Spleen (tissue), 11 donors: ENCODE measurements around the gene GARNL3. TPM values are rescaled to one million over a fixed set of nuclear protein-coding genes. Genes with fewer than 3 reads are reported as not detected.

Experiments
- DNase-seq: peaks from one replicate; pipeline ENCODE4 v3.0.0-alpha.2; 2020
- H3K27ac ChIP-seq, 8 donors: fragments of 200-600 bp; sonication (generic) in 7 of 8; 1 replicate in 4 of 8; 2 replicates in 4 of 8; pipeline versions ENCODE4 v1.5.0 to v1.8.0; 2016 to 2021; ENCODE audit warnings: inconsistent platforms in 4 of 8, mild to moderate bottlenecking in 4 of 8, moderate library complexity in 1 of 8
- H3K27me3 ChIP-seq, 7 donors: fragments of 200-600 bp; sonication (generic) in 6 of 7; replicated peaks in 1 of 7; 1 replicate in 4 of 7; 2 replicates in 3 of 7; pipeline versions ENCODE4 v1.5.0 to v1.8.0; 2016 to 2021; ENCODE audit warnings: inconsistent platforms in 3 of 7, mild to moderate bottlenecking in 1 of 7
- H3K36me3 ChIP-seq, 6 donors: fragments of 200-600 bp; sonication (generic) in 5 of 6; 1 replicate in 4 of 6; 2 replicates in 2 of 6; pipeline versions ENCODE4 v1.5.0 to v1.8.0; 2016 to 2021; ENCODE audit warnings: inconsistent platforms in 2 of 6
- H3K4me1 ChIP-seq, 6 donors: fragments of 200-600 bp; sonication (generic) in 5 of 6; 1 replicate in 3 of 6; 2 replicates in 3 of 6; pipeline versions ENCODE4 v1.5.0 to v1.8.0; 2016 to 2021; ENCODE audit warnings: inconsistent platforms in 3 of 6
- H3K4me3 ChIP-seq, 8 donors: fragments of 200-600 bp; sonication (generic) in 7 of 8; 1 replicate in 4 of 8; 2 replicates in 4 of 8; pipeline versions ENCODE4 v1.5.0 to v1.8.0; 2016 to 2021; ENCODE audit warnings: inconsistent platforms in 4 of 8, mild to moderate bottlenecking in 4 of 8, moderate library complexity in 2 of 8
- H3K9me3 ChIP-seq, 8 donors: fragments of 200-600 bp; sonication (generic) in 7 of 8; 1 replicate in 4 of 8; 2 replicates in 4 of 8; pipeline versions ENCODE4 v1.5.0 to v1.8.0; 2016 to 2021; ENCODE audit warnings: inconsistent platforms in 4 of 8
- CTCF ChIP-seq, 11 experiments: fragments of 200-600 bp in 7 of 11; fragments of 450-650 bp in 4 of 11; sonication (generic) in 4 of 11; IDR thresholded peaks in 8 of 11; conservative IDR thresholded peaks in 3 of 11; 1 replicate in 7 of 11; 2 replicates in 4 of 11; pipeline versions ENCODE4 v1.4.0 to v1.8.0; 2016 to 2021; ENCODE audit warnings: antibody characterized with exemption in 11 of 11, inconsistent platforms in 4 of 11, mild to moderate bottlenecking in 1 of 11
- POLR2A ChIP-seq, 3 donors: fragments of 450-650 bp; IDR thresholded peaks; one replicate each; pipeline ENCODE4 v1.5.1; 2017; ENCODE audit warnings: antibody characterized with exemption in 3 of 3, mild to moderate bottlenecking in 1 of 3
- POLR2AphosphoS5 ChIP-seq, 3 donors: sonication (generic); formaldehyde crosslinking; IDR thresholded peaks; one replicate each; pipeline ENCODE4 v1.5.1; 2017; ENCODE audit warnings: antibody characterized with exemption in 3 of 3
- WGBS, 5 donors: extraction: QIAGEN DNeasy Blood & Tissue Kit in 3 of 5; methylation state at CpG; one replicate each; pipeline versions ENCODE4 v1.1.5 to v1.1.7; 2013 to 2018; 5-methylcytosine and 5-hydroxymethylcytosine counted together
- intact Hi-C: fragments of 100-400 bp; cut with DNase I; formaldehyde crosslinking; loops from one replicate; pipeline ENCODE4 v1.15.0; 2023; ENCODE audit warnings: low total_unique reads
- polyA plus RNA-seq, 3 donors: library from polyadenylated mRNA; stranded (reverse); fragments of 200-250 nt; gene quantifications; one replicate each; pipeline ENCODE4 v1.2.1, GENCODE V29; 2013
- total RNA-seq, 7 donors: library from RNA; depleted of rRNA in 3 of 7; stranded (reverse); fragments of >200 nt in 3 of 7; fragmentation: NEBNext Ultra II Directional in 4 of 7; extraction: Animal tissue kit (Norgen Biotek cat#: 25700) in 4 of 7; gene quantifications; one replicate each; pipeline versions ENCODE4 v1.1.0 to v1.2.1, GENCODE V29; 2016 to 2021
- donor health status: healthy with polysubstance abuse.
- donor health status: DM: no; HTN: no; CAD: no; lungs with moderate emphysema.
- donor health status: DM: no; HTN: no; CAD: no.
- donor health status: Bipolar disorder and iron deficiency.
- donor health status: healthy.
- donor health status: DM: no; HTN: no; CAD: no.
- donor health status: DM: yes; HTN: yes; CAD: no.

Gene GARNL3
- total and polyA plus RNA-seq, 10 donors = 2.1 to 14.7 (median 10.0) TPM

GRCh38 chr9:127267793-127268525, 3.4 kb downstream of the GARNL3 start:
- Histone ChIP-seq H3K4me3 (no peak overlapping the region), H3K27ac (no peak overlapping the region), H3K36me3 (no peaks in the 10 kb centered on the region), H3K9me3 (no peaks in the 10 kb centered on the region), H3K4me1 (no peaks in the 10 kb centered on the region), H3K27me3 (no peaks in the 10 kb centered on the region)
- DNase-seq = no peak
- WGBS, 5 donors = 72 to 83% (median 79%) methylated on average over 5 of the region's 5 CpGs
- intact Hi-C loops = no loop called here
- TF ChIP-seq CTCF (IDR thresholded peaks at IDR 0.05 in 8 of 11, conservative IDR thresholded peaks at IDR 0.05 in 3 of 11) (no peak), POLR2A (IDR thresholded peaks at IDR 0.05) (no peak), POLR2AphosphoS5 (IDR thresholded peaks at IDR 0.05) (no peak)

DNA sequence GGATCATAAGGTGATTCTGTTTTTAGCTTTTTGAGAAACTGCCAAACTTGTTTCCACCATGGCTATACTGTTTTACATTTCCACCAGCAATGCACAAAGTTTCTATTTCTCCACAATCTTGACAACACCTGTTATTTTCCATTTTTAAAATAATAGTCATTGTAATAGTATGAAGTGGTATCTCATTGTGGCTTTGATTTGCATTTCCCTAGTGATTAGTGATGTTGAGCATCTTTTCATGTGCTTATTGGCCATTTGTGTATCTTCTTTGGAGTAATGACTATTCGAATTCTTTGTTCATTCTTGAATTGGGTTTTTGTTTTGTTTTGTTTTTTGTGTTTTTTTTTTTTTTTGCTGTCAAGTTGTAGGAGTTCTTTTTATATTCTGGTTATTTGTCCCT, 4.9 kb downstream of the GARNL3 start:
- H3K4me3 ChIP-seq = no peak overlapping the region
- no peak overlapping the region for H3K27ac ChIP-seq
- intact Hi-C loops = no loop called here
- no peaks in the 10 kb centered on the region for H3K27me3 ChIP-seq
- 63 to 90% (median 82%) methylated on average over 1 of the region's 1 CpG for WGBS, 5 donors
- TF ChIP-seq POLR2AphosphoS5 (IDR thresholded peaks at IDR 0.05) = no peak
- TF ChIP-seq POLR2A (IDR thresholded peaks at IDR 0.05) = no peak
- TF ChIP-seq CTCF (IDR thresholded peaks at IDR 0.05 in 8 of 11, conservative IDR thresholded peaks at IDR 0.05 in 3 of 11) = no peak
- no peaks in the 10 kb centered on the region for H3K4me1 ChIP-seq
- DNase-seq = no peak
- H3K9me3 ChIP-seq = no peaks in the 10 kb centered on the region
- H3K36me3 ChIP-seq = no peaks in the 10 kb centered on the region

- no peak overlapping the region for H3K4me3 ChIP-seq
- 89 to 96% (median 93%) methylated on average over 3 of the region's 3 CpGs for WGBS, 5 donors
- H3K4me1 ChIP-seq = peaks cover 10 to 17% (median 14%) of the 10 kb centered on the region in 6 donors
- no peak overlapping the region for H3K27ac ChIP-seq
- no peak for TF ChIP-seq POLR2A (IDR thresholded peaks at IDR 0.05)
- TF ChIP-seq POLR2AphosphoS5 (IDR thresholded peaks at IDR 0.05) = no peak
- no peak for TF ChIP-seq CTCF (IDR thresholded peaks at IDR 0.05 in 8 of 11, conservative IDR thresholded peaks at IDR 0.05 in 3 of 11)
- H3K36me3 ChIP-seq = no peaks in the 10 kb centered on the region
- no peaks in the 10 kb centered on the region for H3K9me3 ChIP-seq
- H3K27me3 ChIP-seq = no peaks in the 10 kb centered on the region
- DNase-seq = no peak
- intact Hi-C loops = no loop called here
Measured at GRCh38 chr9:127273326-127273725, 8.8 kb downstream of the GARNL3 start.

DNA sequence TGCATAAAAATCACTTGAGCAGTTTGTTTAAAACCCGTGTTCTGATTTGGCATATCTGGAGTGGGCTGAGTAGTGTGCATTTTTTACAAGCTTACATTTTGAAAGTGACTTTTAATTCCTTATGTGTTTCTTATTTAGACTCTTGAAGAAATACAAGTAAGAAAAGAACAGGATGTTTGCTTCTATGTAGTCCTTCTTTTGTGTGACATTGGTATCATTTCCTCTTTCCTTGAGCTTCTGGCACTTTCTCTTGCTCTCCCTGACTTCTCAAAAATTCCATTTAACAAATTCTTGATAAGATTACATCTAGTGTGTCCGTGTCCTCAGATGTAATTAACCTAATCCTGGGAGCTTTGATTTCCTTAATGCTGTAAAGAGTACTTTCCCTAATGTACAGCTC, 12.5 kb downstream of the GARNL3 start:
- H3K36me3 ChIP-seq = no peaks in the 10 kb centered on the region
- no peaks in the 10 kb centered on the region for H3K9me3 ChIP-seq
- H3K4me1 ChIP-seq = peaks cover 10 to 17% (median 14%) of the 10 kb centered on the region in 6 donors
- intact Hi-C loops = no loop called here
- TF ChIP-seq CTCF (IDR thresholded peaks at IDR 0.05 in 8 of 11, conservative IDR thresholded peaks at IDR 0.05 in 3 of 11) (no peak), POLR2AphosphoS5 (IDR thresholded peaks at IDR 0.05) (no peak), POLR2A (IDR thresholded peaks at IDR 0.05) (no peak)
- H3K27ac ChIP-seq = peak overlapping the region in 7 of 8 donors; percentile 24 to 75 (median 55)
- H3K27me3 ChIP-seq = no peaks in the 10 kb centered on the region
- DNase-seq = no peak
- 26 to 50% (median 42%) methylated on average over 2 of the region's 2 CpGs for WGBS, 5 donors
- no peak overlapping the region for H3K4me3 ChIP-seq
